Measurements from ENCODE around the gene OR5K4.

The OR5K4 gene, protein sequence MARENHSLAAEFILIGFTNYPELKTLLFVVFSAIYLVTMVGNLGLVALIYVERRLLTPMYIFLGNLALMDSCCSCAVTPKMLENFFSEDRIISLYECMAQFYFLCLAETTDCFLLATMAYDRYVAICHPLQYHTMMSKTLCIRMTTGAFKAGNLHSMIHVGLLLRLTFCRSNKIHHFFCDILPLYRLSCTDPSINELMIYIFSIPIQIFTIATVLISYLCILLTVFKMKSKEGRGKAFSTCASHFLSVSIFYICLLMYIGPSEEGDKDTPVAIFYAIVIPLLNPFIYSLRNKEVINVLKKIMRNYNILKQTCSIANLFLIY

GRCh38 chr3:98353554-98353953 is at the start of gene OR5K4:
Gene OR5K4 (plus strand): TSS chr3:98353854. CDS start chr3:98353854, 0 bp downstream.
- DNase-seq (ENCODE audit: low read depth in 3 of 3): no peak

DNA sequence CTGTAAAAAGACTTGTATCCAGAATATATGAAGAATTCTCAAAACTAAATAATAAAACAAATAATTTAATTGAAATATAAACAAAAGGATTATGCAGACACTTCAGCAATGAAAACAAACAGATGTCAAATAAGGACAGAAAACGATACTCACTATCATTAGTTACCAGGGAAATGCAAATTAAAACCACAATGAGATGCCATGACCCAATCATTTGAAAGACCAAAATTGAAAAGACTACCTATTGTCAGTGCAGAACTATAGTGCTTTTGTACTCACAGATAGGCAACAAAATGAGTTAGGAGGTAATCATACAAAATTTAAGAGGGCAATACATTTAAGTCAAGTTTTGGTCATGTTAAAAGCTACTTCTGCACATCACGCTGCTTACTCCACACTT is 31.6 kb upstream of the OR5K4 start:
- no peak for DNase-seq (ENCODE audit: low read depth in 3 of 3)

DNA sequence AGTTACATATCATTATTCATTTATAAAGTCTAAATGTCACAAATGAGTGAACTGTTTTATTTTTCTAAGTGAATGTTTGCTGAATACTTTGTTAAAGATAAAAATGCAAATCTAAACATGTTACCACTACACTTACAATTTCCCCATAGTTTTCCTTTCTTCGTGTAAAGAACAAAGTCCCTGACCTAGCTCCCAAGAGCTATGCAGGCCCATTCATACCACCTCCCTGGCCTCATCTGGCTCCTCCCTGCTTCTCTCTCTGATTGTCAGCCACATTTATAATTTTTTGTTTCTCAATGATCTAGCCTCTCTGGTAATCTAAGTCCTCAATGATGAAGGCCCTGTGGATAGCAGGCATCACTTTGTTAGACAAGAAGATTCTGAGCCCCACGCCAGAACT is 31.0 kb upstream of the OR5K4 start:
- no peak for DNase-seq (ENCODE audit: low read depth in 3 of 3)

DNA sequence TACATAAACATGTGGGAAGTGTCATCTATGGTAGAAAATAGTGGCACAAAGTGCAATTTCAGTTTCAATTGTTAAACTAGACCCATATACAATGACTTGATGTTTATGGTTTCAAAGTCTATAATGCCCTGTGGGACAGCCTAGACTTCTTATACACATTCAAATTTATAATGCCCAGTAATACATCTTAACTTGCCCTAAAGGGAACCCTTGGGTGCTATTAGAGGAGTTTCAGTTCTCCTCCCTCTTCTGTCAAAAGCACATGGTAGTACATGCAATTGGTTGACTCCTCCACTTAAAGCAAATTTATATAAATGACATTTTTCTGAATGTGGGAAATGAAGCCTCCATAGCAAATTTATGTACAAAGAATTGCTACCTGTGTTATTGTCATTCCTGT is 30.2 kb upstream of the OR5K4 start:
- DNase-seq (ENCODE audit: low read depth in 3 of 3): no peak

DNA sequence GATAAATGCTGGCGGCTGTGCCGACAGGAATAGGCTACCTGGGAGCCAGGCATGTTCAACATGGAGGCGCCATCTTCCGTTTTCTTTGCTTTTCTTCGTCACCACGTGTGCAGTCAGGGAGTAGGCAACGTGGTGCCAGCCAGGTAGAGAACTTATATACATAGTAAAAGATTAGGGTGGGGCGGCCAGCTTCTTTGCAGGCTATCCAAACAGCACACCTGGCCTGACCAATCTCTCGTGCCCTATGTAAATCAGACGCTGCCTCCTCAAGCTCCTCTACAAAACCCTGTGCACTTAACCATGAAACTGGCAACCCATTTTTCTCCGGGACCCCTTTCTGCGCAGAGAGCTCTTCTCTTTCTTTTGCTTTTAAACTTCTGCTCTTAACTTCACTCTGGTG is 28.6 kb upstream of the OR5K4 start:
- DNase-seq (ENCODE audit: low read depth in 3 of 3): no peak

- DNase-seq (ENCODE audit: low read depth in 3 of 3): no peak
Observed at GRCh38 chr3:98326105-98326893, 27.4 kb upstream of the OR5K4 start.

- no peak for DNase-seq (ENCODE audit: low read depth in 3 of 3)
Observed at GRCh38 chr3:98326945-98327344, 26.7 kb upstream of the OR5K4 start.

GRCh38 chr3:98328933-98329332 is 24.7 kb upstream of the OR5K4 start:
- no peak for DNase-seq (ENCODE audit: low read depth in 3 of 3)

- peak in 2 of 3 experiments; percentile 7 to 11 for DNase-seq (ENCODE audit: low read depth in 3 of 3)
Observed at GRCh38 chr3:98329392-98330124, 24.1 kb upstream of the OR5K4 start.

GRCh38 chr3:98331329-98331728 is 22.3 kb upstream of the OR5K4 start:
- DNase-seq (ENCODE audit: low read depth in 3 of 3): no peak

DNA sequence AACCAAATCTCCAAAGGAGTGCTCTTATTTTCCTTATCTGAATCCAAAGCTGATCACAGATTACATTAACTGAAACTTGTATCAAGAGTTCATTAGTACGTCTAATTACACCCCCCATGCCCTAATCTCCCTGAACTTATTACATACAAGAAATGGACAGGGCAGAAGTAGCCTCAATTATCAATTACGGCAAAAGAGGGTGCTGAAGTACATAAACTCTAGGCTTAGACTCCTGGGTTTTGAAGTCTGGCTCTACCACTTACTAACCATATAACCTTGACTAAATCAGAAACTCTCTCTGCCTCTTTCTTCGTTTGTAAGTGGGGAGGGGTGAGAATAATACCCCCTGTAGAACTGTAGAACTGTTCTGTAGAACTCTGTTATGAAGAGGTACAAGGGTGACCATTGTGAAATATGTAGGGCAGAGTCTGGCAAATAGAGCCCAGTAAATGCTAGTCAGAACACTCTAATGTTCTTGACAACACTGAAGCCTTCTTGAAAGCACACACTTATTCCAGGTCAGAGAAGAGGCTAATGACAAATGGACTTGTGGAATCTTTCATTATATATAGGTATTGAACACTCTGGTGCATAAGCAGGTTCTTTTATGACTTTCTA is 19.6 kb upstream of the OR5K4 start:
- no peak for DNase-seq (ENCODE audit: low read depth in 3 of 3)

DNA sequence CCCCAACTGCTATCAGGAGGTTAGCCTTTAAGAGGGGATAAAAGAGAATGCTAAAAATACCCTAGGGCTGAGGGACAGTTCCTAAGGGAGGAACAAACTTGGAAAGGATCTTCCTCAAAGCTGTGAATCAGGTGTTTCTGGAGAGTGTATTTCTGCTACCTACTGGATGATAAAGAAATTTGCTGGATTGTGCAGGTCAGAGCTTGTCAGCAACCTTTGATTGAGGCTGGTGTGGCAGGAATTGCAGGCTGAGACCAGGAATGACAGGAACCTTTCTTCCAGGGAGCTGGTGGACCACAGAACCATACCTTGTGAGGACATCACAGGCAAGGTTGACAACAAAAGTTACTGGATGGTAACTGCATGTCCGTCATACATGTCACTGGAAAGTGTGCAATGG is 14.6 kb upstream of the OR5K4 start:
- DNase-seq (ENCODE audit: low read depth in 3 of 3): no peak

DNA sequence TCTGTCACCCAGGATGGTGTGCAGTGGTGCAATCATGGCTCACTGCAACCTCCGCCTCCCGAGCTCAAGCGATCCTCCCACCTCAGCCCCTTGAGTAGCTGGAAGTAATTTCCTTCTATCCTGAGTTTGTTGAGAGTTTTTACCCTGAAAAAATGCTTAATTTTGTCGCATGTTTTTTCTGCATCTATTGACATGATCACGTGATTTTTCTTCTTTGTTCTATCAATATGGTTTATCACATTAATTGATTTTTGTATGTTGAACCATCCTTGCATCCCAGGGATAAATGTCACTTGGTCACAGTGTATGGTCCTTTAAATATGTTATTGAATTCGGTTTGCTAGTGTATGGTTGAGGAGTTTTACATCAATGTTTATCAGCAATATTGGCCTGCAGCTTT is 11.9 kb upstream of the OR5K4 start:
- no peak for DNase-seq (ENCODE audit: low read depth in 3 of 3)

- DNase-seq (ENCODE audit: low read depth in 3 of 3): no peak
Observed at GRCh38 chr3:98343647-98344507, 9.8 kb upstream of the OR5K4 start.

DNA sequence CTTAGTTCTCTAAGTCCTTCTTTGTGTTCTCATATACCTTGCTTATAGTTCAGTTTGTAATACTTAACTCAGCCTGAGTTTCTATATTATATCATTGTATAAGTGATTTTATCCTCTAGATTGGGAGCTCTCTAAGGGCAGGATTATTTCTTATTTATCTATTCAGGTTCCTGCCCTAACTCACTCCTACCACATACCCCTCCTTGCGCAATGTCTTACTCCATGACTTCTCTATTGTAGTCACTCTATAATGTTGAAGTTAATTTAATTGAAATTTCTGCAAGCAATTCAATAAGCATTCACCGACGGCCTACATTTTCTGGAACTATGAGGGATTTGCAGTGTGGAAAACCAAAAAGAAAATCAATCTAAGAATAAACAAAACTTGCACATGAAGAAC is 3.6 kb upstream of the OR5K4 start:
- no peak for DNase-seq (ENCODE audit: low read depth in 3 of 3)

DNA sequence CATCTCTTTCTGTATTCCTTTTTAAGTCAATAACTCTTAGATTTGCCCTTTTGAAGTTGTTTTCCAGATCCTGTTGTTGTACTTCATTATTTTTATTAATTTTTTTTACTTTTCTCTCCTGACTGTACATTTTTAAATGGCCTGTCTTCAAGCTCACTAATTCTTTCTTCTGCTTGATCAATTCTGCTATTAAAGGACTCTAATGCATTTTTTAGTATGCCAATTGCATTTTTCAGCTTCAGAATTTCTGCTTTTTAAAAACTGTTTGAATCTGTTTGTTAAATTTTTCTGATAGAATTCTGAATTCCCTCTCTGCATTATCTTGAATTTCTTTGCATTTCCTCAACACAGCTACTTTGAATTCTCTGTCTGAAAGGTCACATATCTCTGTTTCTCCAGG is 5.6 kb downstream of the OR5K4 start:
- DNase-seq (ENCODE audit: low read depth in 3 of 3): no peak

- DNase-seq (ENCODE audit: low read depth in 3 of 3): no peak
Observed at GRCh38 chr3:98359993-98360675, 6.5 kb downstream of the OR5K4 start.

- DNase-seq (ENCODE audit: low read depth in 3 of 3): no peak
Observed at GRCh38 chr3:98360681-98361080, 7.0 kb downstream of the OR5K4 start.

GRCh38 chr3:98361289-98361688 is 7.6 kb downstream of the OR5K4 start:
- DNase-seq (ENCODE audit: low read depth in 3 of 3): no peak

DNA sequence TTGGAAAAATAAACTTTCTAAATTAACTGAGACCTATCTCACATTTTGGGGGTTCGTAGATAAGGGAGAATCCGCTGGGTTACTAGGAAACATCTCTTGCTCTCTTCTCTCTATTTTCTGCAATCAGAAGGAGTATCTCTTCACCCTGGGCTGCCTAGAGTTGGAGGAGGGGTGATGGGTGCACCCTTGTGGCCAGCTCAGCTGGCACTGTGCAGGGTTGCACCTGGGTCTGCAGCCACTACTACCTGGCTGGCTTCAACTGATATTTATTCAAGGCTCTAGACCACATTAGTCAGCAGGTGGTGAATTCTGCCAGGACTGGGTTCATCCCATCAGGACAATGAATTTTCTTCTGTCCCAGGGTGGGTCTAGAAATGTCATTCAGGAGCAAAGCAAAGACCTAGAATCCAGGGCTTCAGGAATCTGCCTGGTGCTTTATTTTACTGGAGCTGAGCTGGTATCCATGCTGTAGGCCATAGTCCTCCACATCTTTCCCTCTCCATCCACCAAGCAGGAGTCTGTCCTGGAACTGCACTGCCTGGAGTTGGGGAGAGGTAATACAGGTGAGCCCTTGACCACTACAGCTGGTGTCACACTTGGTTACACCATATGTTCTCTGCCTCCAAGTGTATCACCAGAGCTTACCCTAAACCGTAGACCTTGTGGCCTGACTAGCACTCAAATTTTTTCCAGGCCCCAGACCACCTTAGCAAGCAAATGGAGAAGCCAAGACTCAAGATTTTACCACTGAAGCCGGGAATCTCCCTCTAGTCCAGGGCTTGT is 14.0 kb downstream of the OR5K4 start:
- no peak for DNase-seq (ENCODE audit: low read depth in 3 of 3)

Measured in stimulated activated CD4-positive, alpha-beta T cell treated with anti-CD3 and anti-CD28 coated beads, TNF-alpha, amount 100 ng/mL, for 4 hours (primary cell).